CD4-positive, alpha-beta T cell treated with Interleukin-10 for 1 hour (primary cell): ENCODE results near the gene SAGE1.
"Not testable (repeated sequence)": the region's sequence is repeated elsewhere in the genome, so short reads cannot be mapped to it uniquely, and the experiment has no call there.

Experiments
- DNase-seq: peaks from one replicate; pipeline ENCODE4 v3.0.0-alpha.2; 2020

SAGE1 gene

GRCh38 chrX:135893294-135893817, at the start of gene SAGE1, which contains the start of gene CT45A10:
SAGE1 (plus strand) TSS chrX:135893716; CDS start chrX:135896243, 2,527 bp downstream.
CT45A10 (minus strand) TSS chrX:135893444; CDS start chrX:135885344, 8,100 bp downstream.
- no peak for DNase-seq

GRCh38 chrX:135854438-135854837, 39.1 kb upstream of the SAGE1 start, which contains the start of gene CT45A8:
CT45A8 (minus strand) TSS chrX:135854538; CDS start chrX:135850783, 3,755 bp downstream.
- DNase-seq = not testable (repeated sequence)

- DNase-seq = not testable (repeated sequence)
These were observed 21.8 kb upstream of the SAGE1 start, which contains the start of gene CT45A9 for GRCh38 chrX:135871712-135872111. CT45A9 (minus strand) TSS chrX:135871812; CDS start chrX:135868061, 3,751 bp downstream.

- not testable (repeated sequence) for DNase-seq
These were observed 10.8 kb upstream of the SAGE1 start for GRCh38 chrX:135882741-135883140.

GRCh38 chrX:135888230-135888629, 5.3 kb upstream of the SAGE1 start:
- not testable (repeated sequence) for DNase-seq

- peak; percentile 1 for DNase-seq
These were observed 4.5 kb upstream of the SAGE1 start for GRCh38 chrX:135888976-135889375.

- no peak for DNase-seq
These were observed 3.4 kb upstream of the SAGE1 start for GRCh38 chrX:135890087-135890585.

GRCh38 chrX:135892781-135893180, 735 bp upstream of the SAGE1 start:
- no peak for DNase-seq

GRCh38 chrX:135910251-135910650, 16.7 kb downstream of the SAGE1 start:
- no peak for DNase-seq

GRCh38 chrX:135914404-135914803, 20.9 kb downstream of the SAGE1 start:
- no peak for DNase-seq

GRCh38 chrX:135920516-135920915, 27.0 kb downstream of the SAGE1 start:
- not testable (repeated sequence) for DNase-seq

- DNase-seq = peak; percentile 1
These were observed 29.8 kb downstream of the SAGE1 start for GRCh38 chrX:135923353-135923752.

GRCh38 chrX:135927897-135928296, 34.4 kb downstream of the SAGE1 start:
- DNase-seq = no peak

- DNase-seq = peak; percentile 28
These were observed 38.4 kb downstream of the SAGE1 start for GRCh38 chrX:135931644-135932487.

- no peak for DNase-seq
These were observed 51.0 kb downstream of the SAGE1 start for GRCh38 chrX:135944486-135944885.

- no peak for DNase-seq
These were observed 57.8 kb downstream of the SAGE1 start for GRCh38 chrX:135951291-135951690.
